ENCODE data around the gene CDC42BPG. TPM values are rescaled to one million over a fixed set of nuclear protein-coding genes. Genes with fewer than 3 reads are reported as not detected.
A peak's percentile ranks its signal among the peaks of the same experiment; 100 is the strongest.

Gene CDC42BPG
- total and polyA plus RNA-seq, 9 of the 15 experiments (the other 6 are each of a cell fraction or from before 2014, with no cell fraction given), result 0.04 to 8.8 (median 2.1) TPM

- TF ChIP-seq ATF6 (CRISPR knock-in tag; IDR thresholded peaks at IDR 0.05) (no peak), NFIC (IDR thresholded peaks at IDR 0.05) (no peak), RNF2 (IDR thresholded peaks at IDR 0.05) (no peak), ETV6 (IDR thresholded peaks at IDR 0.05; ENCODE audit: borderline replicate concordance in 1 of 2, low read depth in 2 of 2, low read length in 1 of 2) (no peak), ETV6 (CRISPR knock-in tag; IDR thresholded peaks at IDR 0.05; ENCODE audit: borderline replicate concordance) (no peak), CBX8 (IDR thresholded peaks at IDR 0.05; ENCODE audit: borderline replicate concordance, extremely low read depth, low read depth, low read length, poor library complexity, severe bottlenecking) (no peak), KLF1 (tag; IDR thresholded peaks at IDR 0.05) (no peak), ZBTB7A (IDR thresholded peaks at IDR 0.05; ENCODE audit: borderline replicate concordance, control insufficient read depth, low read depth, low read length) (peak; percentile 88), HMGN3 (IDR thresholded peaks at IDR 0.05; ENCODE audit: borderline replicate concordance, extremely low read depth, insufficient read length, low read depth, low read length) (peak; percentile 93), PURB (CRISPR knock-in tag; IDR thresholded peaks at IDR 0.05; ENCODE audit: low read depth) (no peak), CHCHD3 (CRISPR knock-in tag; IDR thresholded peaks at IDR 0.05) (no peak), NRF1 (conservative IDR thresholded peaks at IDR 0.05 in 1 of 2, IDR thresholded peaks at IDR 0.05 in 1 of 2) (peak; percentile 21 to 47; a peak in 2 of 4 replicates), MYC (IDR thresholded peaks at IDR 0.05; ENCODE audit: low read depth, low read length) (peak; percentile 47; the same call in 1 of the 2 replicates), MYC (CRISPR knock-in tag; IDR thresholded peaks at IDR 0.05; ENCODE audit: borderline replicate concordance, low read depth) (peak; percentile 61; the same call in 1 of the 2 replicates), KDM1A (IDR thresholded peaks at IDR 0.05) (no peak), HDAC2 (IDR thresholded peaks at IDR 0.05) (peak; percentile 66), ZEB2 (IDR thresholded peaks at IDR 0.05) (0 out of 2 replicates have a peak, but pooled peaks have one; percentile 27), CSDE1 (IDR thresholded peaks at IDR 0.05) (no peak), FOS (IDR thresholded peaks at IDR 0.05; ENCODE audit: extremely low read depth, insufficient read length) (no peak), ZNF77 (CRISPR knock-in tag; IDR thresholded peaks at IDR 0.05) (no peak), MIER1 (IDR thresholded peaks at IDR 0.05; ENCODE audit: low read depth) (no peak), MLX (CRISPR knock-in tag; conservative IDR thresholded peaks at IDR 0.05) (no peak), ATF1 (CRISPR knock-in tag; IDR thresholded peaks at IDR 0.05) (no peak), ATF1 (tag; IDR thresholded peaks at IDR 0.05) (peak; percentile 20), ZNF507 (tag; conservative IDR thresholded peaks at IDR 0.05) (no peak), SIN3B (IDR thresholded peaks at IDR 0.05; ENCODE audit: low read depth) (no peak), EZH2 (IDR thresholded peaks at IDR 0.05; ENCODE audit: borderline replicate concordance, low read depth, low read length) (no peak), ZNF311 (CRISPR knock-in tag; IDR thresholded peaks at IDR 0.05) (no peak), PHF21A (IDR thresholded peaks at IDR 0.05; ENCODE audit: borderline replicate concordance, low read depth) (no peak)
- TF ChIP-seq, protein P1, sequence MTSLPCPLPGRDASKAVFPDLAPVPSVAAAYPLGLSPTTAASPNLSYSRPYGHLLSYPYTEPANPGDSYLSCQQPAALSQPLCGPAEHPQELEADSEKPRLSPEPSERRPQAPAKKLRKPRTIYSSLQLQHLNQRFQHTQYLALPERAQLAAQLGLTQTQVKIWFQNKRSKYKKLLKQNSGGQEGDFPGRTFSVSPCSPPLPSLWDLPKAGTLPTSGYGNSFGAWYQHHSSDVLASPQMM (CRISPR knock-in tag; IDR thresholded peaks at IDR 0.05), result no peak
Observed at GRCh38 chr11:64887757-64888405, 43.4 kb upstream of the CDC42BPG start (continued).

All from K562 (cell line).